VCaP (cell line): ENCODE measurements around the gene FAM120B.
"Not testable (repeated sequence)": the region's sequence is repeated elsewhere in the genome, so short reads cannot be mapped to it uniquely, and the experiment has no call there.

Experiments used
- H3K27ac ChIP-seq: fragments of 450-650 bp; 2 replicates; pipeline ENCODE4 v1.5.1; 2017
- CTCF ChIP-seq: fragments of 450-650 bp; conservative IDR thresholded peaks from 2 replicates; pipeline ENCODE4 v1.5.1; 2017; ENCODE audit warnings: mild to moderate bottlenecking, moderate library complexity

FAM120B gene

GRCh38 chr6:170383466-170384035, 77.0 kb downstream of the FAM120B start:
- H3K27ac ChIP-seq, result no peak overlapping the region
- no peak for TF ChIP-seq CTCF

- no peak for TF ChIP-seq CTCF
- no peak overlapping the region for H3K27ac ChIP-seq
These were observed 78.9 kb downstream of the FAM120B start for GRCh38 chr6:170385506-170385905.

- TF ChIP-seq CTCF, result no peak
These were observed 81.6 kb downstream of the FAM120B start for GRCh38 chr6:170388113-170388512.

GRCh38 chr6:170393033-170393432, 86.5 kb downstream of the FAM120B start:
- H3K27ac ChIP-seq, result no peak overlapping the region
- TF ChIP-seq CTCF, result no peak

More at GRCh38 chr6:170388113-170388512, 81.6 kb downstream of the FAM120B start:
- no peak overlapping the region for H3K27ac ChIP-seq

GRCh38 chr6:170393807-170394399, 87.3 kb downstream of the FAM120B start:
- no peak for TF ChIP-seq CTCF
- H3K27ac ChIP-seq, result no peak overlapping the region

- TF ChIP-seq CTCF, result no peak
- H3K27ac ChIP-seq, result no peak overlapping the region
These were observed 88.4 kb downstream of the FAM120B start for GRCh38 chr6:170394980-170395379.

- not testable (repeated sequence) for H3K27ac ChIP-seq
These were observed 92.3 kb downstream of the FAM120B start for GRCh38 chr6:170398743-170399369.

- H3K27ac ChIP-seq, result not testable (repeated sequence)
These were observed 93.5 kb downstream of the FAM120B start for GRCh38 chr6:170399955-170400558.
